GM19025 (cell line): Measurements from ENCODE around the gene RESP18.
"Not testable (repeated sequence)": the region's sequence is repeated elsewhere in the genome, so short reads cannot be mapped to it uniquely, and the experiment has no call there.

Experiments
- ATAC-seq: cut with Tn5 transposase; IDR thresholded peaks from one replicate; pipeline ENCODE4 v1.9.1; 2021; ENCODE audit warnings: mild to moderate bottlenecking, low read depth, moderate library complexity; ENCODE audit not compliant: unreplicated experiment

The RESP18 gene

GRCh38 chr2:219294356-219295351, 37.9 kb downstream of the RESP18 start:
- ATAC-seq: peak; percentile 85

GRCh38 chr2:219293736-219294231, 38.8 kb downstream of the RESP18 start:
- ATAC-seq: no peak

- ATAC-seq: no peak
Measured at GRCh38 chr2:219292616-219293015, 39.9 kb downstream of the RESP18 start.

- no peak for ATAC-seq
Measured at GRCh38 chr2:219291910-219292490, 40.5 kb downstream of the RESP18 start.

GRCh38 chr2:219291394-219291793, 41.1 kb downstream of the RESP18 start:
- ATAC-seq: no peak

- ATAC-seq: no peak
Measured at GRCh38 chr2:219290381-219291171, 42.0 kb downstream of the RESP18 start.

- no peak for ATAC-seq
Measured at GRCh38 chr2:219289537-219290361, 42.8 kb downstream of the RESP18 start.

GRCh38 chr2:219289195-219289536, 43.4 kb downstream of the RESP18 start:
- no peak for ATAC-seq

- no peak for ATAC-seq
Measured at GRCh38 chr2:219287580-219288265, 44.8 kb downstream of the RESP18 start.

- not testable (repeated sequence) for ATAC-seq
Measured at GRCh38 chr2:219287116-219287440, 45.5 kb downstream of the RESP18 start.

GRCh38 chr2:219286436-219287115, 46.0 kb downstream of the RESP18 start:
- ATAC-seq: no peak

GRCh38 chr2:219285894-219286425, 46.6 kb downstream of the RESP18 start:
- no peak for ATAC-seq

- no peak for ATAC-seq
Measured at GRCh38 chr2:219285373-219285735, 47.2 kb downstream of the RESP18 start.

GRCh38 chr2:219284501-219285372, 47.8 kb downstream of the RESP18 start:
- ATAC-seq: no peak

- no peak for ATAC-seq
Measured at GRCh38 chr2:219282943-219283581, 49.5 kb downstream of the RESP18 start.

GRCh38 chr2:219282375-219282774, 50.2 kb downstream of the RESP18 start:
- ATAC-seq: no peak

- no peak for ATAC-seq
Measured at GRCh38 chr2:219281588-219281987, 51.0 kb downstream of the RESP18 start.
